ENCODE data around the gene ZNF785. TPM values are rescaled to one million over a fixed set of nuclear protein-coding genes. Genes with fewer than 3 reads are reported as not detected.

Gene ZNF785
- total and polyA plus RNA-seq, 2 of the 13 experiments (the other 11 are each of a cell fraction or from before 2014, with no cell fraction given) = 0.01 TPM; not detected in 1

GRCh38 chr16:30555315-30556124 is 30.0 kb downstream of the ZNF785 start (continued):
- TF ChIP-seq ZHX1 (CRISPR knock-in tag; IDR thresholded peaks at IDR 0.05; ENCODE audit: low read depth) = 0 out of 2 replicates have a peak, but pooled peaks have one; percentile 55
- no peak for TF ChIP-seq KDM5B (CRISPR knock-in tag; IDR thresholded peaks at IDR 0.05; ENCODE audit: borderline replicate concordance)
- no peak for TF ChIP-seq ZNF552 (CRISPR knock-in tag; IDR thresholded peaks at IDR 0.05; ENCODE audit: borderline replicate concordance)
- TF ChIP-seq SAP130 (CRISPR knock-in tag; IDR thresholded peaks at IDR 0.05; ENCODE audit: low read depth) = no peak
- peak; percentile 59 for TF ChIP-seq SRSF4 (IDR thresholded peaks at IDR 0.05; ENCODE audit: low read depth, low read length, poor library complexity, severe bottlenecking)
- TF ChIP-seq MTA1 (CRISPR knock-in tag; IDR thresholded peaks at IDR 0.05; ENCODE audit: borderline replicate concordance) = peak; percentile 35; the same call in 1 of the 2 replicates
- TF ChIP-seq GLMP (CRISPR knock-in tag; IDR thresholded peaks at IDR 0.05; ENCODE audit: borderline replicate concordance) = no peak
- peak; percentile 48; the same call in 1 of the 2 replicates for TF ChIP-seq ZBTB38 (CRISPR knock-in tag; IDR thresholded peaks at IDR 0.05)
- no peak for TF ChIP-seq ZNF431 (CRISPR knock-in tag; IDR thresholded peaks at IDR 0.05; ENCODE audit: borderline replicate concordance, low read depth)
- no peak for TF ChIP-seq EED (CRISPR knock-in tag; IDR thresholded peaks at IDR 0.05)
- TF ChIP-seq ZNF746 (CRISPR knock-in tag; IDR thresholded peaks at IDR 0.05) = no peak
- TF ChIP-seq NFE2 (CRISPR knock-in tag; IDR thresholded peaks at IDR 0.05) = no peak
- TF ChIP-seq MXD3 (CRISPR knock-in tag; IDR thresholded peaks at IDR 0.05) = no peak
- TF ChIP-seq ZFP82 (CRISPR knock-in tag; IDR thresholded peaks at IDR 0.05; ENCODE audit: borderline replicate concordance) = no peak
- no peak for TF ChIP-seq ZBTB4 (CRISPR knock-in tag; IDR thresholded peaks at IDR 0.05; ENCODE audit: borderline replicate concordance)
- TF ChIP-seq THAP11 (CRISPR knock-in tag; IDR thresholded peaks at IDR 0.05) = no peak
- no peak for TF ChIP-seq FOXM1 (CRISPR knock-in tag; IDR thresholded peaks at IDR 0.05)
- TF ChIP-seq ZSCAN9 (CRISPR knock-in tag; IDR thresholded peaks at IDR 0.05; ENCODE audit: borderline replicate concordance) = no peak
- peak; percentile 80 for TF ChIP-seq AGO2 (optimal IDR thresholded peaks at IDR 0.05; ENCODE audit: low read depth, low read length)
- TF ChIP-seq ZNF543 (CRISPR knock-in tag; IDR thresholded peaks at IDR 0.05) = no peak
- TF ChIP-seq ZNF3 (CRISPR knock-in tag; IDR thresholded peaks at IDR 0.05) = no peak
- peak; percentile 83 for TF ChIP-seq RBFOX2 (IDR thresholded peaks at IDR 0.05; ENCODE audit: low read depth, low read length)
- no peak for TF ChIP-seq FOXK1 (CRISPR knock-in tag; IDR thresholded peaks at IDR 0.05; ENCODE audit: borderline replicate concordance, low read depth)
